Natural killer cell (primary cell): ENCODE data around the gene HMOX2. TPM values are rescaled to one million over a fixed set of nuclear protein-coding genes. Genes with fewer than 3 reads are reported as not detected.

Source experiments
- ATAC-seq, 3 donors: fragments of 150-1000 bp in 2 of 3; fragments of 200-7000 bp in 1 of 3; cut with Tn5 transposase; 1 replicate in 1 of 3; 2 replicates in 2 of 3; pipeline ENCODE4 v1.10.0; 2021; ENCODE audit warnings: mild to moderate bottlenecking in 2 of 3, moderate library complexity in 2 of 3
- DNase-seq, 2 donors: peaks; one replicate each; pipeline versions ENCODE4 v3.0.0 to v3.0.0-alpha.2; 2013 to 2021; ENCODE audit warnings: mixed read lengths in 1 of 2
- H3K27ac ChIP-seq: one replicate; pipeline ENCODE4 v1.5.1; 2013; ENCODE audit warnings: mild to moderate bottlenecking, low read length
- H3K27me3 ChIP-seq: one replicate; pipeline ENCODE4 v1.6.1; 2013; ENCODE audit warnings: low read length; ENCODE audit not compliant: control insufficient read depth, insufficient read depth
- H3K36me3 ChIP-seq: one replicate; pipeline ENCODE4 v1.6.1; 2013; ENCODE audit warnings: low read length; ENCODE audit not compliant: control insufficient read depth, insufficient read depth
- H3K4me1 ChIP-seq: one replicate; pipeline ENCODE4 v1.6.1; 2013; ENCODE audit warnings: low read length; ENCODE audit not compliant: control insufficient read depth, insufficient read depth
- H3K4me3 ChIP-seq: one replicate; pipeline ENCODE4 v1.5.1; 2013; ENCODE audit warnings: low read length
- H3K9me3 ChIP-seq: one replicate; pipeline ENCODE4 v1.6.1; 2013; ENCODE audit warnings: low read length; ENCODE audit not compliant: control insufficient read depth, insufficient read depth
- H3K27ac Mint-ChIP-seq, 2 donors: one replicate each; pipeline ENCODE4 v1.8.0; 2022; ENCODE audit warnings: mild to moderate bottlenecking in 2 of 2, mixed read lengths in 2 of 2, moderate library complexity in 1 of 2
- H3K27me3 Mint-ChIP-seq, 2 donors: one replicate each; pipeline ENCODE4 v1.8.0; 2022; ENCODE audit warnings: low read depth in 2 of 2, mixed read lengths in 2 of 2
- H3K36me3 Mint-ChIP-seq: one replicate; pipeline ENCODE4 v1.8.0; 2022; ENCODE audit warnings: mixed read lengths
- H3K4me1 Mint-ChIP-seq, 2 donors: one replicate each; pipeline ENCODE4 v1.8.0; 2022; ENCODE audit warnings: mixed read lengths in 2 of 2
- H3K4me3 Mint-ChIP-seq: one replicate; pipeline ENCODE4 v1.8.0; 2022; ENCODE audit warnings: mild to moderate bottlenecking, moderate library complexity, mixed read lengths
- H3K9me3 Mint-ChIP-seq, 2 donors: one replicate each; pipeline ENCODE4 v1.8.0; 2022; ENCODE audit warnings: mixed read lengths in 2 of 2
- WGBS: methylation state at CpG from one replicate; pipeline ENCODE4 v1.1.7; 2013; ENCODE audit warnings: missing lambda C conversion rate; ENCODE audit not compliant: insufficient coverage; 5-methylcytosine and 5-hydroxymethylcytosine counted together
- intact Hi-C: fragments of 100-400 bp; cut with micrococcal nuclease; formaldehyde crosslinking; loops from one replicate; pipeline ENCODE4 v1.14.2; 2022
- total RNA-seq, 4 donors: library from RNA; stranded (reverse); fragments of 120-200 nt in 1 of 4; gene quantifications; one replicate each; pipeline versions ENCODE4 v1.2.3 to v1.2.4, GENCODE V29; 2013 to 2022
- TF ChIP-seq, protein P1 (sequence below): fragments of 200-600 bp; IDR thresholded peaks from one replicate; pipeline ENCODE4 v1.8.0; 2022; ENCODE audit warnings: antibody characterized with exemption

Gene HMOX2
- total RNA-seq, 3 donors from 2014 or later (not counting 1 experiment from before 2014, with no cell fraction given), result 66.0 to 104 (median 77.3) TPM

DNA sequence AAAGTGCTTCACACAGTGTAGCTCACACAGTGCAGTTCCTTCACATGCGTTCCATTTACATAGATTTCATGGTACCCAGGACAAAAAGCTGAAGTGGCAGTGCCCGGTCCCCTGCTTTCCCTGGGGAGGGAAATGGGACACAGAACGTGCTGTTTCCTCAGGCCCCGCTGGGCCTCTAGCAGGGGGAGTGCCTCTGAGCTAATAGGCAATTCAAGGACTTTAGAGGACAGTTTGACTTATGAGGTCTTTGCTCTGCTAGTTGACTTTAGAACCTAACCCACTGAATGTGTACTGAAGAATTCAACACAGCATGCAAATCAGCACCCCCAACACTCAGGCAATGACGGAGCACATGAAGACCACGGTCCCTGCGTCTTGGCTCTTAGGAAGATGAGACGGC lies 55.6 kb downstream of the HMOX2 start:
- Histone ChIP-seq H3K27ac (no peak overlapping the region), H3K36me3 (peaks cover 8% of the 10 kb centered on the region), H3K9me3 (no peaks in the 10 kb centered on the region), H3K27me3 (no peaks in the 10 kb centered on the region), H3K4me3 (no peak overlapping the region), H3K4me1 (peaks cover 52% of the 10 kb centered on the region)
- Mint-ChIP-seq H3K4me3 (no peak overlapping the region), H3K4me1 (peaks cover 36 to 55% of the 10 kb centered on the region in 2 donors), H3K27ac (no peak overlapping the region), H3K9me3 (no peaks in the 10 kb centered on the region), H3K36me3 (no peaks in the 10 kb centered on the region), H3K27me3 (no peaks in the 10 kb centered on the region)
- no peak for ATAC-seq
- WGBS, result 93% methylated on average over 8 of the region's 8 CpGs
- DNase-seq, result no peak
- TF ChIP-seq, protein P1, sequence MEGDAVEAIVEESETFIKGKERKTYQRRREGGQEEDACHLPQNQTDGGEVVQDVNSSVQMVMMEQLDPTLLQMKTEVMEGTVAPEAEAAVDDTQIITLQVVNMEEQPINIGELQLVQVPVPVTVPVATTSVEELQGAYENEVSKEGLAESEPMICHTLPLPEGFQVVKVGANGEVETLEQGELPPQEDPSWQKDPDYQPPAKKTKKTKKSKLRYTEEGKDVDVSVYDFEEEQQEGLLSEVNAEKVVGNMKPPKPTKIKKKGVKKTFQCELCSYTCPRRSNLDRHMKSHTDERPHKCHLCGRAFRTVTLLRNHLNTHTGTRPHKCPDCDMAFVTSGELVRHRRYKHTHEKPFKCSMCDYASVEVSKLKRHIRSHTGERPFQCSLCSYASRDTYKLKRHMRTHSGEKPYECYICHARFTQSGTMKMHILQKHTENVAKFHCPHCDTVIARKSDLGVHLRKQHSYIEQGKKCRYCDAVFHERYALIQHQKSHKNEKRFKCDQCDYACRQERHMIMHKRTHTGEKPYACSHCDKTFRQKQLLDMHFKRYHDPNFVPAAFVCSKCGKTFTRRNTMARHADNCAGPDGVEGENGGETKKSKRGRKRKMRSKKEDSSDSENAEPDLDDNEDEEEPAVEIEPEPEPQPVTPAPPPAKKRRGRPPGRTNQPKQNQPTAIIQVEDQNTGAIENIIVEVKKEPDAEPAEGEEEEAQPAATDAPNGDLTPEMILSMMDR, result no peak
- intact Hi-C loops, result no loop called here

DNA sequence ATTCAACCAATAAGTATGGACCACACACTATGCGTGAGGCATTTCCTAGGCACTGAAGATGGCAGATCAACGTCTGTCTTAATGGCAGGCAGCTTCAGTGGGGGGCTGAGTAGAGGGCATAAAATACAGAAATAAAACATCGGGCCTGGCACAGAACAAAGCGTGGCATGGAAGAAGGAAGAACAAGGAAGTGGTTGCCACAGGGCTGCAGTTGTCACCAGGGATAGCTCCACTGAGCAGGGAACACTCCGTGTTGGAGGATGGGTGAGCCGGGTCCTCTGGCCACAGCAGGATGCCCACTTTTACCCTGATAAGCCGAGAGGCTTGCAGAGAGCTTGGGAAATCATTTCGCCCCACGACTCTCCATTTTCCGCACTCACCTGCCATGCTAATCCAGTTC lies 56.0 kb downstream of the HMOX2 start:
- no peak overlapping the region for H3K27ac Mint-ChIP-seq
- H3K9me3 Mint-ChIP-seq, result no peaks in the 10 kb centered on the region
- WGBS, result 97% methylated on average over 10 of the region's 10 CpGs
- H3K4me1 Mint-ChIP-seq, result peaks cover 38 to 55% of the 10 kb centered on the region in 2 donors
- ATAC-seq, result no peak
- peaks cover 50% of the 10 kb centered on the region for H3K4me1 ChIP-seq
- H3K27me3 ChIP-seq, result no peaks in the 10 kb centered on the region
- H3K27ac ChIP-seq, result no peak overlapping the region
- H3K36me3 Mint-ChIP-seq, result no peaks in the 10 kb centered on the region
- TF ChIP-seq, protein P1, result no peak
- no peak overlapping the region for H3K4me3 Mint-ChIP-seq
- intact Hi-C loops, result no loop called here
- no peaks in the 10 kb centered on the region for H3K9me3 ChIP-seq
- no peak overlapping the region for H3K4me3 ChIP-seq
- H3K27me3 Mint-ChIP-seq, result no peaks in the 10 kb centered on the region
- peaks cover 8% of the 10 kb centered on the region for H3K36me3 ChIP-seq
- DNase-seq, result no peak

DNA sequence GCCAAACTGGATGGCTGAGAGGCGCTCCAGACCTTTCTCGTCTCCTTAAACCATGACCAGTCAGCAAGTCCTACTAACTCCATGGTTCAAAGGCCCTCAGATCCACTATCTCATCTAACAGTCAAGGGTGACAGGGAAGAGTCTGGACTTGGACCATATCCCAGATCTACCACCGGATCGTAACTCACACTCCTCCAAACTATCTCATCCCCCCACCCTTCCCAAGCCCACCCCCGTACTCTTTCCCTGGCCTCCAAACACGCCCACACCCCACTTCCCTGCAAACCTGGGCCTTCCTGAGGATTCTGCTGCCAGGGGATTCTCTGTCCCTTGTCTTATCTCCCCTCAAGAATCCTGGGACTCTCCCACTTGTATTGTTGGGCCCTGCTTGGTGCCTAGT lies 57.3 kb downstream of the HMOX2 start:
- H3K9me3 Mint-ChIP-seq, result no peaks in the 10 kb centered on the region
- H3K27me3 ChIP-seq, result no peaks in the 10 kb centered on the region
- intact Hi-C loops, result no loop called here
- H3K27me3 Mint-ChIP-seq, result no peaks in the 10 kb centered on the region
- peaks cover 55% of the 10 kb centered on the region for H3K4me1 ChIP-seq
- TF ChIP-seq, protein P1, result no peak
- H3K27ac Mint-ChIP-seq, result peak overlapping the region; percentile 84 to 88
- DNase-seq, result no peak
- H3K27ac ChIP-seq, result no peak overlapping the region
- no peak overlapping the region for H3K4me3 ChIP-seq
- no peak overlapping the region for H3K4me3 Mint-ChIP-seq
- H3K9me3 ChIP-seq, result no peaks in the 10 kb centered on the region
- no peaks in the 10 kb centered on the region for H3K36me3 Mint-ChIP-seq
- no peak for ATAC-seq
- H3K36me3 ChIP-seq, result peaks cover 8% of the 10 kb centered on the region
- 96% methylated on average over 6 of the region's 6 CpGs for WGBS
- peaks cover 42 to 57% of the 10 kb centered on the region in 2 donors for H3K4me1 Mint-ChIP-seq

DNA sequence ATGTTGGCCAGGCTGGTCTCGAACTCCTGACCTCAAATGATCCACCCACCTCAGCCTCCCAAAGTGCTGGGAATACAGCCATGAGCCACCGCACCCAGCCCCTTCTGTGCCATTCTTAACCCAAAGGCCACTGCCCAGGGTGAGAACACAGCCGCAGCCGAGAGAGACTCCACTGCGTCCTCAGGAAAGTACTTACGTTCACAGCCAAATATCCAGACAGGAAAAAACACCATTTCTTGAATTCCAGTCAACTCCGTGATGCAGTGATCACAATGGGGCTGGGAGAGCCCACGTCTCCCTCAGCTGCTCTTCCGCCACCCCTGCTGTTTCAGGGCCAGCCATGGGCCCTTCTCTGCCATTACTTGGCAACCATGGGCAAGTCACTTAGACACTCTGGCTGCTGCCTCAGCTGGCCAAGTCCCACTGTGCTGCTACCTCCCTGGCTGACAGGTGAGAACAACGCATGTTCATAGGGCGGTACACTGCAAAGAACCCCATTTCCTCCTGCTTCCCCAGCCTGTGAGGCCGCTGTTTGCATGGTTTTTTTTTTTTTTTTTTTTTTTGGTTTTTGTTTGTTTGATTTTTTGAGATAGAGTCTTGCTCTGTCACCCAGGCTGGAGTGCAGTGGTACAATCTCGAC lies 58.1 kb downstream of the HMOX2 start:
- Mint-ChIP-seq H3K27ac (peak overlapping the region; percentile 84 to 88), H3K4me1 (peaks cover 37 to 55% of the 10 kb centered on the region in 2 donors), H3K9me3 (no peaks in the 10 kb centered on the region), H3K27me3 (no peaks in the 10 kb centered on the region), H3K36me3 (no peaks in the 10 kb centered on the region), H3K4me3 (peak overlapping the region; percentile 84)
- H3K4me1 ChIP-seq, result peaks cover 55% of the 10 kb centered on the region
- H3K27me3 ChIP-seq, result no peaks in the 10 kb centered on the region
- no peak for ATAC-seq
- H3K36me3 ChIP-seq, result peaks cover 8% of the 10 kb centered on the region
- DNase-seq, result peak in 1 of 2 donors; percentile 58
- H3K27ac ChIP-seq, result peak overlapping the region; percentile 48
- TF ChIP-seq, protein P1, result no peak
- WGBS, result 74% methylated on average over 12 of the region's 13 CpGs
- intact Hi-C loops, result no loop called here
- no peak overlapping the region for H3K4me3 ChIP-seq
- no peaks in the 10 kb centered on the region for H3K9me3 ChIP-seq
